Omental fat pad (tissue), 4 donors: Measurements from ENCODE around the gene OPA3. TPM values are rescaled to one million over a fixed set of nuclear protein-coding genes. Genes with fewer than 3 reads are reported as not detected.

Source experiments
- ATAC-seq: fragments of 150-250 bp; one replicate; pipeline ENCODE4 v1.9.1; 2016; ENCODE audit warnings: mild to moderate bottlenecking, moderate library complexity; ENCODE audit not compliant: low FRiP score
- DNase-seq: peaks from one replicate; pipeline ENCODE4 v3.0.0-alpha.2; 2019; ENCODE audit warnings: low spot score
- CTCF ChIP-seq, 3 donors: fragments of 450-650 bp; IDR thresholded peaks; one replicate each; pipeline ENCODE4 v1.5.1; 2016 to 2017; ENCODE audit warnings: antibody characterized with exemption in 3 of 3, mild to moderate bottlenecking in 3 of 3, moderate library complexity in 2 of 3
- total RNA-seq, 4 donors: library from RNA; depleted of rRNA; stranded (reverse); fragments of >200 nt; gene quantifications; one replicate each; pipeline ENCODE4 v1.1.0, GENCODE V29; 2016

The OPA3 gene
- total RNA-seq, 4 donors from 2014 or later: 6.3 to 15.5 (median 11.1) TPM

GRCh38 chr19:45489216-45489855, 95.3 kb downstream of the OPA3 start:
- ATAC-seq: no peak
- no peak for DNase-seq
- no peak for TF ChIP-seq CTCF (IDR thresholded peaks at IDR 0.05)

- DNase-seq (no peak), ATAC-seq (no peak)
- no peak for TF ChIP-seq CTCF (IDR thresholded peaks at IDR 0.05)
These were observed 95.9 kb downstream of the OPA3 start for GRCh38 chr19:45488708-45489107.

- TF ChIP-seq CTCF (IDR thresholded peaks at IDR 0.05): peak in 2 of 3 donors; percentile 55 to 79
- ATAC-seq (peak; percentile 98), DNase-seq (peak; percentile 99)
These were observed 99.1 kb downstream of the OPA3 start for GRCh38 chr19:45485305-45486077.

- no peak for TF ChIP-seq CTCF (IDR thresholded peaks at IDR 0.05)
- no peak for ATAC-seq
- no peak for DNase-seq
These were observed 100.2 kb downstream of the OPA3 start for GRCh38 chr19:45484273-45484945.

GRCh38 chr19:45483033-45483432, 101.6 kb downstream of the OPA3 start:
- ATAC-seq: no peak

More at GRCh38 chr19:45483033-45483432, 101.6 kb downstream of the OPA3 start:
- TF ChIP-seq CTCF (IDR thresholded peaks at IDR 0.05): no peak
- DNase-seq: no peak
